Caco-2 (cell line): ENCODE measurements around the gene PKP2. TPM values are rescaled to one million over a fixed set of nuclear protein-coding genes. Genes with fewer than 3 reads are reported as not detected.

Experiments used
- BruUV-seq: library from RNA; stranded (reverse); fragments of 400-500 nt; replicated peaks from 2 replicates; lab custom pipeline; 2021; lab: Mats Ljungman, UMichigan
- CTCF ChIA-PET: fragments of 300-600 bp; sonication (Branson Sonifier 250); formaldehyde crosslinking; loops from one replicate; lab custom pipeline; 2022; ENCODE audit warnings: antibody characterized with exemption; lab: Charles Lee
- POLR2A ChIA-PET: fragments of 300-600 bp; sonication (Branson Sonifier 250); formaldehyde crosslinking; loops from one replicate; lab custom pipeline; 2022; ENCODE audit warnings: antibody characterized with exemption; lab: Charles Lee
- DNase-seq, 2 experiments: peaks; one replicate each; pipeline versions ENCODE4 v3.0.0 to v3.0.0-alpha.2; 2020 to 2022
- H3K27me3 ChIP-seq: replicated peaks from 2 replicates; pipeline ENCODE4 v1.6.0; 2011; ENCODE audit warnings: low read length; ENCODE audit not compliant: control insufficient read depth, insufficient read depth
- H3K36me3 ChIP-seq: 2 replicates; pipeline ENCODE4 v1.5.1; 2011; ENCODE audit warnings: low read length; ENCODE audit not compliant: control insufficient read depth, insufficient read depth
- H3K4me1 ChIP-seq: fragments of 250-450 bp; sonication (Bioruptor Pico); 2 replicates; pipeline ENCODE4 v1.5.1; 2020; ENCODE audit warnings: mild to moderate bottlenecking
- H3K4me3 ChIP-seq: 2 replicates; pipeline ENCODE4 v1.5.1; 2011; ENCODE audit warnings: low read depth, mild to moderate bottlenecking, control low read depth, low read length
- H3K9me3 ChIP-seq: fragments of 250-450 bp; sonication (Bioruptor Pico); 2 replicates; pipeline ENCODE4 v1.5.1; 2020; ENCODE audit warnings: mild to moderate bottlenecking, moderate library complexity
- H3K27ac Mint-ChIP-seq: one replicate; pipeline ENCODE4 v1.8.0; 2022; ENCODE audit warnings: mixed read lengths; ENCODE audit not compliant: unreplicated experiment
- H3K27me3 Mint-ChIP-seq: one replicate; pipeline ENCODE4 v1.8.0; 2022; ENCODE audit warnings: mixed read lengths; ENCODE audit not compliant: insufficient read depth, unreplicated experiment
- H3K36me3 Mint-ChIP-seq: one replicate; pipeline ENCODE4 v1.8.0; 2022; ENCODE audit warnings: mild to moderate bottlenecking, mixed read lengths; ENCODE audit not compliant: insufficient read depth, unreplicated experiment
- H3K4me1 Mint-ChIP-seq: one replicate; pipeline ENCODE4 v1.8.0; 2022; ENCODE audit warnings: low read depth, mixed read lengths; ENCODE audit not compliant: unreplicated experiment
- H3K4me3 Mint-ChIP-seq: one replicate; pipeline ENCODE4 v1.8.0; 2022; ENCODE audit warnings: mild to moderate bottlenecking, moderate library complexity, mixed read lengths; ENCODE audit not compliant: unreplicated experiment
- H3K9me3 Mint-ChIP-seq: one replicate; pipeline ENCODE4 v1.8.0; 2022; ENCODE audit warnings: mixed read lengths; ENCODE audit not compliant: unreplicated experiment
- intact Hi-C: fragments of 100-400 bp; cut with micrococcal nuclease; formaldehyde crosslinking; loops from one replicate; pipeline ENCODE4 v1.10.0; 2022; ENCODE audit not compliant: unreplicated experiment
- total RNA-seq: library from RNA; stranded (reverse); gene quantifications from 2 replicates; pipeline ENCODE4 v1.2.3, GENCODE V29; 2022
- TF ChIP-seq, protein P1 (sequence below), 2 experiments: fragments of 200-600 bp in 1 of 2; IDR thresholded peaks; 1 replicate in 1 of 2; 2 replicates in 1 of 2; pipeline versions ENCODE4 v1.5.1 to v1.8.0; 2011 to 2022; ENCODE audit warnings: antibody characterized with exemption in 1 of 2, control low read depth in 1 of 2, inconsistent platforms in 1 of 2, low read depth in 1 of 2, low read length in 1 of 2, mild to moderate bottlenecking in 1 of 2, moderate library complexity in 1 of 2; ENCODE audit not compliant: insufficient read depth in 1 of 2, severe bottlenecking in 1 of 2, unreplicated experiment in 1 of 2

PKP2 gene
- total RNA-seq, 1 experiment from 2014 or later: 249 TPM

DNA sequence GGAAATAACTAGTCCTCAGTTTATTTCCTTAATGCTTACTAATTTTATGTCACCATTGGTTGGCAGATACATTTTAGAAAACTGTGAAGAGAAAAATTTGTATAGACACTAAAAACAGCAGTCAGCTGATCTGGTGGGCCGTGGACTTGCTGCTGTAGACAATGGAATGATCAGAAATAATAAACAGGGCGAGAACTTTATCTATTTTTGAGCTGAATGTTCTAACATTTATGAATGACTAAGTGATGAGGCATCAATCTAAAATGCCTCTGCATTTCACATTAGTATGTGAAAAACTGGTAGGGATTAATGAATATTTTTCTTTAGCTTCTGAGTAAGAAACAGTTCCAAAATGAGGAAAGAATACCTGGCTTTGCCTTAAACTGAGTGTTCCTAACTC lies 24.8 kb upstream of the PKP2 start:
- Mint-ChIP-seq H3K4me3 (no peak overlapping the region), H3K9me3 (no peaks in the 10 kb centered on the region), H3K27me3 (no peaks in the 10 kb centered on the region), H3K36me3 (no peaks in the 10 kb centered on the region), H3K4me1 (no peaks in the 10 kb centered on the region), H3K27ac (no peak overlapping the region)
- Histone ChIP-seq H3K27me3 (no peaks in the 10 kb centered on the region), H3K9me3 (no peaks in the 10 kb centered on the region), H3K4me3 (no peak overlapping the region), H3K36me3 (no peaks in the 10 kb centered on the region), H3K4me1 (no peaks in the 10 kb centered on the region)
- no TSS peak for BruUV-seq
- ChIA-PET POLR2A (no interaction called here), CTCF (interaction anchor here (0.9 to 1.0 kb wide), 2 partner anchors 166 to 167 kb away, joined by 3 to 4 read pairs; partner anchors contain the start of gene YARS2)
- TF ChIP-seq, protein P1, sequence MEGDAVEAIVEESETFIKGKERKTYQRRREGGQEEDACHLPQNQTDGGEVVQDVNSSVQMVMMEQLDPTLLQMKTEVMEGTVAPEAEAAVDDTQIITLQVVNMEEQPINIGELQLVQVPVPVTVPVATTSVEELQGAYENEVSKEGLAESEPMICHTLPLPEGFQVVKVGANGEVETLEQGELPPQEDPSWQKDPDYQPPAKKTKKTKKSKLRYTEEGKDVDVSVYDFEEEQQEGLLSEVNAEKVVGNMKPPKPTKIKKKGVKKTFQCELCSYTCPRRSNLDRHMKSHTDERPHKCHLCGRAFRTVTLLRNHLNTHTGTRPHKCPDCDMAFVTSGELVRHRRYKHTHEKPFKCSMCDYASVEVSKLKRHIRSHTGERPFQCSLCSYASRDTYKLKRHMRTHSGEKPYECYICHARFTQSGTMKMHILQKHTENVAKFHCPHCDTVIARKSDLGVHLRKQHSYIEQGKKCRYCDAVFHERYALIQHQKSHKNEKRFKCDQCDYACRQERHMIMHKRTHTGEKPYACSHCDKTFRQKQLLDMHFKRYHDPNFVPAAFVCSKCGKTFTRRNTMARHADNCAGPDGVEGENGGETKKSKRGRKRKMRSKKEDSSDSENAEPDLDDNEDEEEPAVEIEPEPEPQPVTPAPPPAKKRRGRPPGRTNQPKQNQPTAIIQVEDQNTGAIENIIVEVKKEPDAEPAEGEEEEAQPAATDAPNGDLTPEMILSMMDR (IDR thresholded peaks at IDR 0.05; ENCODE audit: insufficient read depth in 1 of 2, low read depth in 1 of 2, low read length in 1 of 2, severe bottlenecking in 1 of 2, unreplicated experiment in 1 of 2): no peak
- no peak for DNase-seq
- intact Hi-C loops: no loop called here

DNA sequence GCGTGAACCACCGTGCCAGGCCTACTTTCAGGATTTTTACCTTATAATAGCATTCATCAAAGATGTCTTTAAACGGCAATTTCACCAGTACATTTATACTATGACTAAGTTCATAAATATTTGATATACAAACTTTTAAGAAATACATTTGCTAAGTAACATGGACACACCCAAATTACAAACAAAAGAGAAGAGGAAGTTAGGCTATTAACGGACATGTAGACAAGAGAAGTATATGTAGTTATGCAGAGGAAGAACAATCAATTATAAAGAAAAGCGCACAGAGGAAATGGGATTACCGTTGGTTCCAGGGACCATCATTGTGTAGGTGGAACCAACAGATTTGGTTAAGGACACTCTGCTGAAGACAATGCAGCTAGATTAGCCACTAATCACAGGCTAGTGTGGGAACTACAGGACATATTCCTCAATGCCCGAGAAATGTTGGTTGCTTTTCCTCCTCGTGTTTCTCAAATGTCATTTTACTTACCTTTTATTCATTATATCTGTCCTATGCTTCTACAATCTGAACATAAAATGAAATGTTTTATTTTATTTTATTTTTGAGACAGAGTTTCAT lies 24.0 kb upstream of the PKP2 start:
- no peaks in the 10 kb centered on the region for H3K27me3 Mint-ChIP-seq
- Histone ChIP-seq H3K27me3 (no peaks in the 10 kb centered on the region), H3K4me1 (no peaks in the 10 kb centered on the region), H3K36me3 (no peaks in the 10 kb centered on the region), H3K9me3 (no peaks in the 10 kb centered on the region), H3K4me3 (no peak overlapping the region)
- H3K9me3 Mint-ChIP-seq: no peaks in the 10 kb centered on the region
- no peak for DNase-seq
- H3K27ac Mint-ChIP-seq: no peak overlapping the region
- intact Hi-C loops: no loop called here
- POLR2A ChIA-PET: no interaction called here
- no peaks in the 10 kb centered on the region for H3K36me3 Mint-ChIP-seq
- TF ChIP-seq, protein P1 (IDR thresholded peaks at IDR 0.05; ENCODE audit: insufficient read depth in 1 of 2, low read depth in 1 of 2, low read length in 1 of 2, severe bottlenecking in 1 of 2, unreplicated experiment in 1 of 2): no peak
- CTCF ChIA-PET: interaction anchor here (2.0 kb wide), 1 partner anchor 164 kb away, joined by 30 read pairs; the partner anchor contains the start of gene YARS2
- BruUV-seq: no TSS peak
- no peaks in the 10 kb centered on the region for H3K4me1 Mint-ChIP-seq
- no peak overlapping the region for H3K4me3 Mint-ChIP-seq

DNA sequence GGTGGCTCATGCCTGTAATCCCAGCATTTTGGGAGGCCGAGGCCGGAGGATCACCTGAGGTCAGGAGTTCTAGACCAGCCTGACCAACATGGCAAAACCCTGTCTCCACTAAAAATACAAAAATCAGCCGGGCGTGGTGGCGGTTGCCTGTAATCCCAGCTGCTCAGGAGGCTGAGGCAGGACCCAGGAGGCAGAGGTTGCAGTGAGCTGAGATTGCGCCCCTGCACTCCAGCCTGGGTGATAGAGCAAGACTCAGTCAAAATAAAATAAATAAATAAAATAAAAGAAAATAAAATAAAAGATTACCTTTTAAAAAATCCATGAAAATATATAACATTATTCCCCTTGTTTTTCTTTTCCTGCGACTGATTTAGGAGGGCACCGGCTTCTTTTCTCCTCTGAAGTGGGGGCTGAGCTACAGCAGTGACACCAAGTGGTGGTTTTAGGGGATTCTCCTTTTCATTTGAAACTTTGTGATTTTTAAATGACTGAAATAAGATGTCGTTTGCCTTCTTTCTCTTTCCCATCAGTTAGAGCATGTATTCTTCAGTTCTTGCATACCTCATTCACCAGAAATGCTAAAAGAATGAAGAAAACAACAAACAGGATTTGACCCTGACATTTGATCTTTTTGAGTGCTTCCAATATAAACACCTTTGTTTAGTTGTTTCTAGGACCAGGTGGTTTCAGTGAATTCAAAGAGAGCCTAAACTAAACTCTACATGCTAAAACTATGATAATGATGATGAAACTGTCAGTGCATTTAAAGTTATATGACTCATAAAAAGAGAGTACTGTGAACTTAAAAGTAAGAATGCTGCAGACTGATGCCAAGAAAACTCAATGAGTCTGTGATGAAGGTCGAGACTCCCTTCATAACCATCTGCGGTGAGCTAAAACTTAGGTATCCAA lies 22.6 kb upstream of the PKP2 start:
- no peaks in the 10 kb centered on the region for H3K9me3 ChIP-seq
- intact Hi-C loops: loop anchor here (1.0 to 5.0 kb wide), 6 partner anchors 22 to 163 kb away; no protein-coding TSS in a partner anchor
- TF ChIP-seq, protein P1 (IDR thresholded peaks at IDR 0.05; ENCODE audit: insufficient read depth in 1 of 2, low read depth in 1 of 2, low read length in 1 of 2, severe bottlenecking in 1 of 2, unreplicated experiment in 1 of 2): peak; percentile 87 to 90
- H3K4me3 ChIP-seq: no peak overlapping the region
- Mint-ChIP-seq H3K9me3 (peaks cover 9% of the 10 kb centered on the region), H3K27ac (no peak overlapping the region), H3K4me1 (no peaks in the 10 kb centered on the region), H3K36me3 (no peaks in the 10 kb centered on the region), H3K4me3 (no peak overlapping the region), H3K27me3 (no peaks in the 10 kb centered on the region)
- DNase-seq: peak in 1 of 2 experiments; percentile 62
- H3K36me3 ChIP-seq: no peaks in the 10 kb centered on the region
- H3K27me3 ChIP-seq: no peaks in the 10 kb centered on the region
- BruUV-seq: no TSS peak
- H3K4me1 ChIP-seq: no peaks in the 10 kb centered on the region
- ChIA-PET CTCF (interaction anchor here (0.7 to 2.0 kb wide), 5 partner anchors 26 to 163 kb away, joined by 3 to 30 read pairs (median 3); partner anchors contain the start of gene YARS2), POLR2A (interaction anchor here (1.7 kb wide), 1 partner anchor 163 kb away, joined by 5 read pairs; the partner anchor contains the start of gene YARS2)
